IMR-90 (cell line): ENCODE measurements around the gene MAST1.

Source experiments
- BHLHE40 ChIP-seq: fragments of 150-350 bp; IDR thresholded peaks from 2 replicates; pipeline ENCODE4 v1.6.1; 2016; ENCODE audit warnings: mild to moderate bottlenecking, low read depth, low read length
- CEBPB ChIP-seq: IDR thresholded peaks from 2 replicates; pipeline ENCODE4 v1.6.1; 2012; ENCODE audit warnings: low read depth, low read length, improper control_type of control experiment
- CTCF ChIP-seq: conservative IDR thresholded peaks from 2 replicates; pipeline ENCODE4 v1.5.1; 2012; ENCODE audit warnings: mild to moderate bottlenecking, low read depth, low read length, improper control_type of control experiment
- ELK1 ChIP-seq: fragments of 150-350 bp; IDR thresholded peaks from 2 replicates; pipeline ENCODE4 v1.6.1; 2016; ENCODE audit warnings: low read depth, mild to moderate bottlenecking, low read length, moderate library complexity, borderline replicate concordance
- FOS ChIP-seq: fragments of 150-350 bp; IDR thresholded peaks from 2 replicates; pipeline ENCODE4 v1.6.1; 2016; ENCODE audit warnings: low read depth, low read length
- MXI1 ChIP-seq: IDR thresholded peaks from 2 replicates; pipeline ENCODE4 v1.6.1; 2012; ENCODE audit warnings: low read depth, mild to moderate bottlenecking, low read length, moderate library complexity, borderline replicate concordance
- POLR2A ChIP-seq: IDR thresholded peaks from 2 replicates; pipeline ENCODE4 v1.6.1; 2012; ENCODE audit warnings: mild to moderate bottlenecking, low read depth, low read length
- RAD21 ChIP-seq: IDR thresholded peaks from 2 replicates; pipeline ENCODE4 v1.6.1; 2012; ENCODE audit warnings: low read length, improper control_type of control experiment
- SMC3 ChIP-seq: fragments of 150-350 bp; IDR thresholded peaks from 2 replicates; pipeline ENCODE4 v1.6.1; 2016; ENCODE audit warnings: low read depth, mild to moderate bottlenecking, antibody characterized with exemption, low read length, moderate library complexity

- TF ChIP-seq MXI1 (no peak), FOS (no peak), RAD21 (no peak), CEBPB (no peak), CTCF (no peak), BHLHE40 (no peak), ELK1 (no peak), POLR2A (no peak), SMC3 (no peak)
Observed at GRCh38 chr19:12833738-12834565, 4.4 kb upstream of the MAST1 start.
